COR-L47 (cell line): ENCODE results near the gene DLX1.
"Not testable (repeated sequence)": the region's sequence is repeated elsewhere in the genome, so short reads cannot be mapped to it uniquely, and the experiment has no call there.

ENCODE experiments used
- DNase-seq: peaks from one replicate; lab custom pipeline; 2025; lab: John Stamatoyannopoulos, UW

Gene DLX1

GRCh38 chr2:172114579-172114978 is 29.3 kb downstream of the DLX1 start:
- no peak for DNase-seq

- no peak for DNase-seq
Observed at GRCh38 chr2:172116107-172116506, 30.8 kb downstream of the DLX1 start.

GRCh38 chr2:172119089-172119488 is 33.8 kb downstream of the DLX1 start:
- no peak for DNase-seq

GRCh38 chr2:172120118-172120517 is 34.8 kb downstream of the DLX1 start:
- DNase-seq: no peak

GRCh38 chr2:172128484-172128883 is 43.2 kb downstream of the DLX1 start:
- DNase-seq: no peak

- no peak for DNase-seq
Observed at GRCh38 chr2:172129404-172129803, 44.1 kb downstream of the DLX1 start.

- no peak for DNase-seq
Observed at GRCh38 chr2:172131713-172132555, 46.6 kb downstream of the DLX1 start.

GRCh38 chr2:172134270-172134669 is 49.0 kb downstream of the DLX1 start:
- DNase-seq: no peak

GRCh38 chr2:172135446-172135845 is 50.1 kb downstream of the DLX1 start:
- no peak for DNase-seq

- no peak for DNase-seq
Observed at GRCh38 chr2:172137109-172137508, 51.8 kb downstream of the DLX1 start.

GRCh38 chr2:172137943-172138342 is 52.6 kb downstream of the DLX1 start:
- no peak for DNase-seq

- DNase-seq: not testable (repeated sequence)
Observed at GRCh38 chr2:172138727-172139126, 53.4 kb downstream of the DLX1 start.
